22Rv1 (cell line): ENCODE results near the gene C2CD4D.

Experiments used
- ZFX ChIP-seq: fragments of 450-650 bp; IDR thresholded peaks from 2 replicates; pipeline ENCODE4 v1.6.1; 2017; ENCODE audit warnings: antibody characterized with exemption, borderline replicate concordance
- TF ChIP-seq, protein P1 (sequence below): fragments of 450-650 bp; IDR thresholded peaks from 2 replicates; pipeline ENCODE4 v1.5.1; 2017; ENCODE audit warnings: mild to moderate bottlenecking

DNA sequence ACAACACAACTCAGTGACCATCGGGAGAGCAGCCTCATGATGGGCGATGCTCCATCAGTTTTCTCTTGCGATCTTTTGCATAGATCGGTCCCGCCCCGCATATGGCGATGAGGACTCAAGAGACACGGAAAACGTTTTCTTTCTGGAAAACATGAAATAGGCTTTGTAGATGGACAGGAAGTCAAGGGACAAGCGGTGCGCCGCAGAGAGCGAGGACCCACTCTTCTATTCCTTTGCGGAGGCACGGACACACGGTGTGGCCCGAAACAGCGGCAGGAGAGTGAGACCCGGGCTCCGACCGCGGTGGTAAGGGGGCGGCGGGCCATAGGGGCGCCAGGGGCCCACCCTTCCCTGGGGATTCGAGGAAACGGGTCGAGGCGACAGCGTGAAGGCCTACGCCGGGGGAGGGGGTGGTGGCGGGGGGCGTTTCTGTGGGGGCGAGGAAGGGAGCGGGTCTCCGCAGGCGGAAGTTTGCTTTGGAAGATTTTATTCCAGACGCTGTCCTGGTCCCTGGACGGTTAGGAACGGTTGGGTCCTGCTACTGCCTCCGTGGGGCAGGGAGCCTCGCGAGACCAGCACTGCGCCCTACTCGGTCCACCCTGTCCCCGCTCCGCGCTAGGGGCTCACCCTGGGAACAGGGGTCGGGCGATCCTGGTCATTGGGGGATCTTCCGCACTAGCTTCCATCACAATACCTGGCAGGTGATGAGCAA is 48.5 kb downstream of the C2CD4D start:
- TF ChIP-seq, protein P1, sequence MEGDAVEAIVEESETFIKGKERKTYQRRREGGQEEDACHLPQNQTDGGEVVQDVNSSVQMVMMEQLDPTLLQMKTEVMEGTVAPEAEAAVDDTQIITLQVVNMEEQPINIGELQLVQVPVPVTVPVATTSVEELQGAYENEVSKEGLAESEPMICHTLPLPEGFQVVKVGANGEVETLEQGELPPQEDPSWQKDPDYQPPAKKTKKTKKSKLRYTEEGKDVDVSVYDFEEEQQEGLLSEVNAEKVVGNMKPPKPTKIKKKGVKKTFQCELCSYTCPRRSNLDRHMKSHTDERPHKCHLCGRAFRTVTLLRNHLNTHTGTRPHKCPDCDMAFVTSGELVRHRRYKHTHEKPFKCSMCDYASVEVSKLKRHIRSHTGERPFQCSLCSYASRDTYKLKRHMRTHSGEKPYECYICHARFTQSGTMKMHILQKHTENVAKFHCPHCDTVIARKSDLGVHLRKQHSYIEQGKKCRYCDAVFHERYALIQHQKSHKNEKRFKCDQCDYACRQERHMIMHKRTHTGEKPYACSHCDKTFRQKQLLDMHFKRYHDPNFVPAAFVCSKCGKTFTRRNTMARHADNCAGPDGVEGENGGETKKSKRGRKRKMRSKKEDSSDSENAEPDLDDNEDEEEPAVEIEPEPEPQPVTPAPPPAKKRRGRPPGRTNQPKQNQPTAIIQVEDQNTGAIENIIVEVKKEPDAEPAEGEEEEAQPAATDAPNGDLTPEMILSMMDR: no peak
- no peak for TF ChIP-seq ZFX
